B cell (primary cell): ENCODE data around the gene LRCH1.

Source experiments
- EZH2 ChIP-seq: IDR thresholded peaks from 2 replicates; pipeline ENCODE4 v1.6.1; 2012; ENCODE audit warnings: borderline replicate concordance, low read depth, mild to moderate bottlenecking, moderate library complexity, low read length; ENCODE audit not compliant: insufficient read depth, poor library complexity, severe bottlenecking
- TF ChIP-seq, protein P1 (sequence below): fragments of 200-600 bp; IDR thresholded peaks from one replicate; pipeline ENCODE4 v1.8.0; 2022; ENCODE audit warnings: antibody characterized with exemption, mild to moderate bottlenecking

DNA sequence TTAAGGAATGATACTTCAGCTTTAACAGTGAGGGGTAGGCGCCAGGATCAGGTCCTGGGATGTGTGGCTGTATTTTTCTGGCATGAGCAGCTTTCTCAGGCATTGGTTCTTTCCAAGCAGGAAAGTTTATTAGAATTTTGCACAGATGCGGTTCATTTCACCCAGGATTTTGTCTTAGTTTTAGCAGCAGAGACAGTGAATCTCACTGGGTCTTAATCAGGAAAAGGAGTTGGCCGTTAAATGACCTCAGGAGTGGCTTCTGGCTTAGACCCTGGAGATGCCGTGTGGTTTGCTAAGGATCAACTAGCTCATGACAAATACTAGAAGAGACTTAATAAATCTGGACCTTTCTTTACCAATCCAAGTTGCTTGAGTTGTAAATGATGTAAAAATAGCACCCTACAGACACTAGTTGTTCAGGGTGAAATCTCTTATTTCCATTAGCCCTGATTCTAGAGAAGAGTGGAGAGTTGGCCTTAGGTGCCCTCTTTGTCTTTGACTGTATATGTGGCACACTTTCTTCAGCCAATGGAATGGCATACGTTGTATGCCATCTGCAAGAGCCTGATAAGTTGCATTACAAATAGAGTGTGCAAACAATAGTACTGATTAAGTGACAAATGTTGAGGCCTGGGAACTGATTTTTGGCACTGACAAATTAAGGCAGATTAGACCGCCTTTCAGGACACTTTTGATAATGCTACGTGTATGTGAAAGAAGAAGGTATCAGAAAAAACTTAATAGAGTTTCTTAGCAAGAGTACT lies 34.0 kb downstream of the LRCH1 start:
- TF ChIP-seq, protein P1, sequence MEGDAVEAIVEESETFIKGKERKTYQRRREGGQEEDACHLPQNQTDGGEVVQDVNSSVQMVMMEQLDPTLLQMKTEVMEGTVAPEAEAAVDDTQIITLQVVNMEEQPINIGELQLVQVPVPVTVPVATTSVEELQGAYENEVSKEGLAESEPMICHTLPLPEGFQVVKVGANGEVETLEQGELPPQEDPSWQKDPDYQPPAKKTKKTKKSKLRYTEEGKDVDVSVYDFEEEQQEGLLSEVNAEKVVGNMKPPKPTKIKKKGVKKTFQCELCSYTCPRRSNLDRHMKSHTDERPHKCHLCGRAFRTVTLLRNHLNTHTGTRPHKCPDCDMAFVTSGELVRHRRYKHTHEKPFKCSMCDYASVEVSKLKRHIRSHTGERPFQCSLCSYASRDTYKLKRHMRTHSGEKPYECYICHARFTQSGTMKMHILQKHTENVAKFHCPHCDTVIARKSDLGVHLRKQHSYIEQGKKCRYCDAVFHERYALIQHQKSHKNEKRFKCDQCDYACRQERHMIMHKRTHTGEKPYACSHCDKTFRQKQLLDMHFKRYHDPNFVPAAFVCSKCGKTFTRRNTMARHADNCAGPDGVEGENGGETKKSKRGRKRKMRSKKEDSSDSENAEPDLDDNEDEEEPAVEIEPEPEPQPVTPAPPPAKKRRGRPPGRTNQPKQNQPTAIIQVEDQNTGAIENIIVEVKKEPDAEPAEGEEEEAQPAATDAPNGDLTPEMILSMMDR = no peak
- no peak for TF ChIP-seq EZH2
